DOHH2 (cell line): ENCODE data around the gene URB1.

Source experiments
- CTCF ChIP-seq: fragments of 200-600 bp; sonication (generic); IDR thresholded peaks from one replicate; pipeline ENCODE4 v1.5.1; 2014; ENCODE audit warnings: antibody characterized with exemption, mild to moderate bottlenecking, low read depth, low read length; ENCODE audit not compliant: poor library complexity, severe bottlenecking
- EZH2phosphoT487 ChIP-seq: fragments of 200-600 bp; sonication (generic); IDR thresholded peaks from 2 replicates; pipeline ENCODE4 v1.6.1; 2017; ENCODE audit warnings: borderline replicate concordance, mild to moderate bottlenecking, antibody characterized with exemption, low read length, moderate library complexity, mixed read lengths

GRCh38 chr21:32386195-32386870 lies 6.5 kb downstream of the URB1 start:
- no peak for TF ChIP-seq CTCF
- no peak for TF ChIP-seq EZH2phosphoT487
